GM19099 (cell line): Measurements from ENCODE around the gene TMEM88.

Experiments used
- POLR2A ChIP-seq: IDR thresholded peaks from 3 replicates; pipeline ENCODE4 v1.6.1; 2011; ENCODE audit warnings: low read depth; ENCODE audit not compliant: insufficient read length; ENCODE audit errors: extremely low read depth

TMEM88 gene

GRCh38 chr17:7854078-7854777 lies 638 bp upstream of the TMEM88 start:
- TF ChIP-seq POLR2A, result no peak

GRCh38 chr17:7855660-7856010 lies 769 bp downstream of the TMEM88 start:
- no peak for TF ChIP-seq POLR2A

GRCh38 chr17:7856011-7856810 lies 1.3 kb downstream of the TMEM88 start:
- peak; percentile 24 for TF ChIP-seq POLR2A

- peak; percentile 76 for TF ChIP-seq POLR2A
Measured at GRCh38 chr17:7856811-7857712, 2.2 kb downstream of the TMEM88 start, which contains the start of gene NAA38. Gene NAA38 (minus strand): TSS chr17:7857559. CDS start chr17:7857463, 96 bp downstream.

- no peak for TF ChIP-seq POLR2A
Measured at GRCh38 chr17:7857713-7858521, 3.1 kb downstream of the TMEM88 start, which contains the start of gene CYB5D1. Gene CYB5D1 (plus strand): TSS chr17:7858003. CDS start chr17:7858135, 132 bp downstream.

- TF ChIP-seq POLR2A, result no peak
Measured at GRCh38 chr17:7858522-7858810, 3.6 kb downstream of the TMEM88 start.

- TF ChIP-seq POLR2A, result no peak
Measured at GRCh38 chr17:7859028-7859427, 4.2 kb downstream of the TMEM88 start.

GRCh38 chr17:7862692-7863437 lies 8.0 kb downstream of the TMEM88 start:
- no peak for TF ChIP-seq POLR2A

GRCh38 chr17:7864995-7865650 lies 10.3 kb downstream of the TMEM88 start:
- no peak for TF ChIP-seq POLR2A

- TF ChIP-seq POLR2A, result no peak
Measured at GRCh38 chr17:7867881-7868329, 13.0 kb downstream of the TMEM88 start.

- TF ChIP-seq POLR2A, result no peak
Measured at GRCh38 chr17:7873051-7873450, 18.2 kb downstream of the TMEM88 start.

GRCh38 chr17:7875804-7876370 lies 21.0 kb downstream of the TMEM88 start:
- TF ChIP-seq POLR2A, result no peak

- TF ChIP-seq POLR2A, result no peak
Measured at GRCh38 chr17:7878234-7878633, 23.4 kb downstream of the TMEM88 start.

GRCh38 chr17:7880076-7880868 lies 25.4 kb downstream of the TMEM88 start:
- TF ChIP-seq POLR2A, result peak; percentile 38
